Fibroblast of skin of abdomen (primary cell): Measurements from ENCODE around the gene MAPK8IP3.

ENCODE experiments used
- DNase-seq: peaks from one replicate; pipeline ENCODE4 v3.0.0-alpha.2; 2013

The MAPK8IP3 gene

DNA sequence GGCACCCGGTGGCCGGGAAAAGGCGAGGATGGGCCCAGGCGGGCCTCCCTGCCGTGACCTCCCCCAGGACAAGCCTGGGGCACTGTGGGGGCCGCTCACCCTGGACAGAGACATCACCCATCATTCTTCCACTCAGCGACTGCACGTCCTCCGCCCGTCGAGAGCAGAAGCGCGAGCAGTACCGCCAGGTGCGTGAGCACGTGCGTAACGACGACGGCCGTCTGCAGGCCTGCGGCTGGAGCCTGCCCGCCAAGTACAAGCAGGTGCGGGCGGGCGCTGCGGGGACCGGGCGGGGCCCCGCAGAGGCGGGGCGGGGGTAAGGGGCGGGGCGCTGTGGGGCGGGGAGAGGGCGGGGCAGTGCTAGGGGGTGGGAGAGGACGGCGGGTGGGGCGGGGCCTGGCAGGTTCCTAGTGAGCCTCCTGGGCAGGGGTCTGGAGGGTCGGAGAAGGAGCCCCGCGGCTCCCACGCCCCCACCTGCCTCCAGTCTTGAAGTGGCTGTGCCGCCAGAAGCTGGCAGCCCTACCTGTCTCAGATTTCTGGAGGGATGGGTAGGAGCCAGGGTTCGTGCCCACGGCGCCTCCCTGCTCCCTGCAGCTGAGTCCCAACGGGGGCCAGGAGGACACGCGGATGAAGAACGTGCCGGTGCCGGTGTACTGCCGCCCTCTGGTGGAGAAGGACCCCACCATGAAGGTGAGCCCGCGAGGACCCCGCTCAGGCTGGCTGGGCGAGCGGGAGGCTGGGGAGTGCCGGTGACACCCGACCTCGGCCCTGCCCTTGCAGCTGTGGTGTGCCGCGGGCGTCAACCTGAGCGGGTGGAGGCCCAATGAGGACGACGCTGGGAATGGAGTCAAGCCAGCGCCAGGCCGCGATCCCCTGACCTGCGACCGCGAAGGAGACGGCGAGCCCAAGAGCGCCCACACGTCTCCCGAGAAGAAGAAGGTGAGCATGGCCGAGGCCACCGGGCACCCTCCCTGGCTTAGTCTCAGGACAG lies 57.8 kb downstream of the MAPK8IP3 start:
- DNase-seq = peak; percentile 29

DNA sequence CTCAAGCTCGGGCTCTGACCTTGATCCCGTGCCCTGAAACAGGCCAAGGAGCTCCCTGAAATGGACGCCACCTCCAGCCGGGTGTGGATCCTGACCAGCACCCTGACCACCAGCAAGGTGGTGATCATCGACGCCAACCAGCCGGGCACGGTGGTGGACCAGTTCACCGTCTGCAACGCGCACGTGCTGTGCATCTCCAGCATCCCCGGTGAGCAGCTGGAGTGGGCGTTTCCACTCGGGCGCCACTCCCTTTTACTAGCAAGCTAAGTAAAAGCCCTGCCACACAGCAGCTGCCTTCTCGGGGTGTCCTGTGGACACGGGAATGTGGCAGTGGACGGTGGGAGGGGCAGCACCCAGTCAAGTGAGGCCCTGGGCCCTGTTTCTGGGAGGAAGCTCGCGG lies 59.0 kb downstream of the MAPK8IP3 start:
- no peak for DNase-seq

DNA sequence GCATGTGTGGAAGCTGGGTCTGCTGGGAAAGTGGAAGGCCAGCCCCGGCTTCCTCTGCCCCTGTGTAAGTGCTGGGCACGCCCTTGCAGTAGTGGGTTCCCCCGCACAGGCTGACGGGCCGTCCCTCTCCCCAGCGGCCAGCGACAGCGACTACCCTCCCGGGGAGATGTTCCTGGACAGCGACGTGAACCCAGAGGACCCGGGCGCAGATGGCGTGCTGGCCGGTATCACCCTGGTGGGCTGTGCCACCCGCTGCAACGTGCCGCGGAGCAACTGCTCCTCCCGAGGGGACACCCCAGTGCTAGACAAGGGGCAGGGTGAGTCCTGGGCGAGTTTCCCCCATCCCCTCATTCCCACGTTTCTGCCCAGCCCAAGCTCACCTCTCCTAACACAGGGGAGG lies 59.8 kb downstream of the MAPK8IP3 start:
- DNase-seq = no peak

DNA sequence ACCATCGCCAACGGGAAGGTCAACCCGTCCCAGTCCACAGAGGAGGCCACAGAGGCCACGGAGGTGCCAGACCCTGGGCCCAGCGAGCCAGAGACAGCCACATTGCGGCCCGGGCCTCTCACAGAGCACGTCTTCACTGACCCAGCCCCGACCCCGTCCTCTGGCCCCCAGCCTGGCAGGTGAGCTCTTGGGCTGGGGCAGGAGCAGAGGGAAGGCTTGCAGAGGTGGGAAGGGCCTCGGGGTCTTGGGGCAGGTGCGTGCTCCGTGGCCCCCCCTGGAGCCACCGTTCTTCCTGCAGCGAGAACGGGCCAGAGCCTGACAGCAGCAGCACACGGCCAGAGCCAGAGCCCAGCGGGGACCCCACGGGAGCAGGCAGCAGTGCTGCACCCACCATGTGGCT lies 60.2 kb downstream of the MAPK8IP3 start:
- no peak for DNase-seq

DNA sequence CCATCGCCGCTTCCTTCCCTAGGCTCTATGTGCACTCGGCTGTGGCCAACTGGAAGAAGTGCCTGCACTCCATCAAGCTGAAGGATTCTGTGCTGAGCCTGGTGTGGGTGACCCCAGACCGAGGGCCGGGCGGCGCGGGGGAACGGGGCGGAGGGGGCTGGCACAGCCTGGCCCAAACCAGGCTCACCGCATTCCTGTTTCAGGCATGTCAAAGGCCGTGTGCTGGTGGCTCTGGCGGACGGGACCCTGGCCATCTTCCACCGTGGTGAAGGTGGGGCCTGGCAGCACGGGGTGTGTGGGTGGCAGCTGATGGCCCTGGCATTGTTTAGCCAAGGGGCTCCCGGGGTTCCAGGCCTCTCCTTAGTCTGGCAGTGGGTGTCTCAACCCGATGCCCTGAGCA lies 60.7 kb downstream of the MAPK8IP3 start:
- no peak for DNase-seq

DNA sequence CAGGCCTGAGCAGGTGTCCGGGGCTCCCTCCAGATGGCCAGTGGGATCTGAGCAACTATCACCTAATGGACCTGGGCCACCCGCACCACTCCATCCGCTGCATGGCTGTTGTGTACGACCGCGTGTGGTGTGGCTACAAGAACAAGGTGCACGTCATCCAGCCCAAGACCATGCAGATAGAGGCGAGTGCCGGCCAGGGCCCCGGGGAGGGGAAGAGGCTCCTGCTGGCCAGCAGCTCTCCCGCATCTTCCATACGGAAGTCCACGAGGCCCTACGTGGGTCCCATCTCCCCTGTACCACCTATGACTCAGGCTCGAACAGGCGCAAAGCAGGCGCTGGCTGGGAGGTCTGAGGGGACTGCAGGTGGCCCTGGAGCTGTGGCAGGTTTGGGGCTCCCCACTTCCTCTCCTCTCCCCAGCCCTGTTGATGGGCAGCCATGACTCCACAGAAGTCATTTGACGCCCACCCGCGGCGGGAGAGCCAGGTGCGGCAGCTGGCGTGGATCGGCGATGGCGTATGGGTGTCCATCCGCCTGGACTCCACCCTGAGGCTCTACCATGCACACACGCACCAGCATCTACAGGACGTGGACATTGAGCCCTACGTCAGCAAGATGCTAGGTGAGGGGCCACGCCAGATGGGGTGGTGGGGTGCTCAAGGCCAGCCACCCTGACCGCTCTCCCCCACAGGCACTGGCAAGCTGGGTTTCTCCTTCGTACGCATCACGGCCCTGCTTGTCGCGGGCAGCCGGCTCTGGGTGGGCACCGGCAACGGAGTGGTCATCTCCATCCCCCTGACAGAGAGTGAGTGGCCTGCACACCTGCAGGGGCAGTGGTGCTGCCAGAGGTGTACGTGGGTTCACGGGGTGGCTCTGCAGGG lies 61.4 kb downstream of the MAPK8IP3 start:
- no peak for DNase-seq

DNA sequence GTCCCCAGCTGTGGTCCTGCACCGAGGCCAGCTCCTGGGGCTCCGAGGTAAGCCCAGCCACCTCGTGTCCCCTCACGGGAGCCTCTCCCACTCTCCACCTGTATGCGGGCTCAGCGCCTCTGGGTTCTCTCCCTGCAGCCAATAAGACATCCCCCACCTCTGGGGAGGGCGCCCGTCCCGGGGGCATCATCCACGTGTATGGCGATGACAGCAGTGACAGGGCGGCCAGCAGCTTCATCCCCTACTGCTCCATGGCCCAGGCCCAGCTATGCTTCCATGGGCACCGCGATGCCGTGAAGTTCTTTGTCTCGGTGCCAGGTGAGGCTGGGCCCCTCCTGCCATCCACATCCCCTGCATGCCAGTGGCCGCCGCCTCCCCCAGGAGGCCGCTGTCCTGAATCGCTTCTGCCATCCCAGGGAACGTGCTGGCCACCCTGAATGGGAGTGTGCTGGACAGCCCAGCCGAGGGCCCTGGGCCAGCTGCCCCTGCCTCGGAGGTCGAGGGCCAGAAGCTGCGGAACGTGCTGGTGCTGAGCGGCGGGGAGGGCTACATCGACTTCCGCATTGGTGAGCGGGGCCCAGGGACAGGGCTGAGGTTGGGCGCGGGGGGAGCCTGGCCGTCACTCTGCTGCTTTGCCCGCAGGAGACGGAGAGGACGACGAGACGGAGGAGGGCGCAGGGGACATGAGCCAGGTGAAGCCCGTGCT lies 62.2 kb downstream of the MAPK8IP3 start:
- DNase-seq = no peak

DNA sequence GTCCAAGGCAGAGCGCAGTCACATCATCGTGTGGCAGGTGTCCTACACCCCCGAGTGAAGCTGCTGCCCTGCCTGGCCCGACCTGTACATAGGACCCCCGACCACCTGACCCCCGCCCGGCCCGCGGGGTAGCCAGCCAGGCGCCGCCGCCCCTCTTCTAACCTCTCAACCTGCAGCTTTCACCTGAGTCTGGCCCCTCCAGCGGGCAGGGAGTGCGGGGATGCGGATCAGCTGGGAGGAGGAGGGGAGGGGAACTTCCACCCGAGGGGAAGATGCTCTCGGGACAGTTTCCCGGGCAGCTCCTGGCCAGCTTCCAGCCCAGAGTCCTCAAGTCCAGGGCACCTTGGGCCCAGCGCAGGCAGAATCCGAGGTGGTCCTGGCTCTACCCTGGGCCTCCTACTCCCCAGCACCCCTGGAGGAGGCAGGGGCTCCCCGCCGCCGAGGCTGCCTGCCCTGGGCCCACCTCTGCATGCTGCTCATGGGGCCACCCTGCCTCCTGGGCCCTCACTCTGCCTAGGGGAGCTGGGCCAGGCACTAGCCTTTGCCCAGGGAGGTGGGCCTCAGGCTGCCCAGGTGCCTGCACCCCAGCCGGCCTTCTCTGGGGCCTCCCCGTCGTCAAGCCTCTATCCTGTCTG lies 62.9 kb downstream of the MAPK8IP3 start:
- DNase-seq = no peak

DNA sequence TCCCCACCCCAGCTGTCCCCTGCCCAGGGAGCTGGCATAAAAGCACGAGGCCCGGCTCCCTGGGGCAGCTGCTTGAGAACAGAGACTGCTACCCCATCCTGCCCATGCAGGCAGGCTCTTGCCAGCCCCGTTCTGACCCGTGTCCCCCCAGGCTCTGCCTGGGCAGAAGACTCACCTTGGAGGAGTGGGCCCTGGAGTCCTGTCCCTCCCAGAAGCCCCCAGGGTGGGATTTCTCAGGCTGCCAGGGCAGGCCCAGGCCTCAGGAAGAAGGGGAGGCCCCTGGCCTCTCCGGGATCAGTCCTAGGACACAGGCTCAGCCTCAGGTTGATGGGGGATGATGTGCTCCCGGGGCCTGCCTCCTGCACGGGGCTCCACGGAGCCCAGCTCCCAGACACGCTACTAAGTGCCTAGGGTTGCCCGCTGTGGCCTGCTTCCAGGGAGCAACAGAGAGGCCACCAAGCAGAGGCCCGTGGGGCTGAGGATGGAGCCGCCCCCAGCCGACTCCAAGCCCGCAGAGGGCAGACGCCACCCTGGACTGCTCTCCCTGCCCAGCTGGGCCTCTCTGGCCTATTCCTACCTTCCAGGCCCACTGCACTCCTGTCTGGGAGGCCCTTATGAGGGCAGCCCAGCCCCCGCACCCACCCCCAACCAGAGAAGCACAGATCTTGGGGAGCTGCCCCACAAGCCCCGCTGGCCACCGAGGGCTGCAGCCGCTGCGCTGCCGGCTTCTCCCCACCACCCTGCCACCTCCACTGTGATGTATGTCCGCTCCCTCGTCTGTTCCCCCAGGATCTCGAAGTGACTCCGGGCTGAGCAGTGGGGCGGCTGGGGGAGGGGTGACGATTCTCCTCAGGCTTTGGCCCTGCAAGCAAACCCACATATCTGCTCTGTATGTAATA lies 63.7 kb downstream of the MAPK8IP3 start:
- DNase-seq = no peak

DNA sequence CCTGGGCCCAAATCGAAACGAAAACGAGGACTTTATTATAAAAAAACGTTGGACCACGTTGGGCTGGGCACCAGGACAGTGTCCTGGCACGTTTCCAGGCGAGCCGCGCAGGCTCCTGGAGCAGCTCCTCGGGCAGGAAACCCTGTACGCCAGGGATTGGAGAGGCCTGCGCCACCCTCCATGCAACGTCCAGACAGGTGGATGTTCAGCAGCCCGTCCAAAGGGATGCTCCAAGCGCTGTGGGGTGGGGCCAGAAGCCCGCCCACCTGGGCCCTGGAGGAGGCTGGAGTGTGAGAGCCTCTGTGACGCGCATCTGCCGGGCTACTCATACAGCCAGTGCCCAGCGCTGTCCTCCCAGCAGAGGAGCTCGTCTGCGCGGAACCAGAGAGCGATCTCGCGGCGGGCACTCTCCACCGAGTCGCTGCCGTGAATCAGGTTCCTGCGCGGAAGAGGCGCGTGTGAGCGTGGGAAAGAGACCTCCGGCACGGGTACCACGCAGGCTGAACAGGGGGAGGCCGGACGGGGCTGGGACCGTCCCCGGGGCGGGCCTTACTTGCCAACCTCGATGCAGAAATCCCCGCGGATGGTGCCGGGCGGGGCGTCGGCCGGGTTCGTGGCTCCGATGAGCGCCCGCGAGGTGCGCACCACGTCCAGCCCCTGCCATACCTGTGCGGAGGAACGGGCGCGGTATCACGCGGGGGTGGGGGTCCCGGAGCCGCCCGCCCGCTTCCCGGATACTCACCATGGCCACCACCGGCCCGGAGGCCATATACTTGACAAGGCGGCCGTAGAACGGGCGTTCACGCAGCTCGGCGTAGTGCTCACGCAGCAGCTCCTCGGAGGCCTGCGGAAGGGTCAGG lies 64.6 kb downstream of the MAPK8IP3 start:
- peak; percentile 41 for DNase-seq

DNA sequence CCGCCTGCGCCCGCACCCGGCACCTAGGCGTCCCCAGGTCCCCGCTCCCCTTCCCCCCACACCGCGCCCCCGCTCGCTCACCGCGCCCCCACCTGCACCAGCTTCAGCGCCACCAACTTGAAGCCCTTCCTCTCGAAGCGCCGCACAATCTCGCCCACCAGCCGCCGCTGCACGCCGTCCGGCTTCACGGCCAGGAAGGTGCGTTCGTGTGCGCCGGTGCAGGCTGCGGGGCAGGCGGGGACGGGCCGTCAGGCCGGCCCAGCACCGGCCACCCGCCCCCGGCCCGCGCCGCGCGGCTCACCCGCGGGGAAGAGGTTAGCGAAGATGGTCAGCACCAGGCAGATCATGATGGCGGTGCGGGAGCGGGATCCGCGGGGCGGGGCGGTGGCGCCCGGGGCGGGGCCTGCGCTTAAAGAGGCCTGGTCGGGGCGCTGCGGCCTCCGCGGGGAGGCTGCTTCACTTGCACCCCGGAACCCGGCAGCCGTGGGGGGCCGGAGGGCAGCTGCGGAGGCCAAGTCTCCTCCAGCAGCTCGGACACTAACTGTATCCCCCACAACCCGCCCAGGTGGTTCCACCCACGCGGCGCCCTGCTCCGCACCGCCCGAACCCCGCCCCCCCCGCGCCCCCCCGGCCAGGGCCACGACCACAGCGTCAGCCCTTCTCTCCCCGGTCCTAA lies 65.3 kb downstream of the MAPK8IP3 start, which contains the start of gene NME3:
TSS of gene NME3 (minus strand) at position 356 of the 676 bp plus-strand sequence. CDS start at position 347, 9 bp downstream.
- DNase-seq = peak; percentile 59

DNA sequence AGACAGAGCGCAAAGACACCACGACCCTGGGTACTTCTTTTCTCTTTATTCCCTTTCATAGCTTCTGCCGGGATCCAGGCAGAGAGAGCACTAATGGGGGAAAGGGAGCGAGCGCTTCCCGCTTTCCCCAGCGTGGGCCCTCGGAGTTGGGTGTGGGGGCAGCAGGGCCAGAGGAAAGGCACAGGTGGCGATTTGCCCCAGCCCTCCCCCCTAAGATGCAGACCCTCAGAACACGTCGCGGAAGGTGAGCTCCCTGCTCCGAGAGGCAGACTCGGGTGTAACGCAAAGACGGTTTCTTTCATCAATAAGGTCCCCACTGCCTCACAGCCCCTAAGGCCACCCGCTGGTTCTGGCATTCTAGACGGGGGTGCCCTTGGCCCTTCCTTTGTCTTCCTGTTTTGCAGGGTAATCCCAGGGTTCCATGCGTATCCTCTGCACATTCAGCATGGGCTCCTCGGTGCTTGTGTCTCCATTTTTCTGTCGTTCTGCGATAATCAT lies 65.9 kb downstream of the MAPK8IP3 start:
- peak; percentile 23 for DNase-seq

DNA sequence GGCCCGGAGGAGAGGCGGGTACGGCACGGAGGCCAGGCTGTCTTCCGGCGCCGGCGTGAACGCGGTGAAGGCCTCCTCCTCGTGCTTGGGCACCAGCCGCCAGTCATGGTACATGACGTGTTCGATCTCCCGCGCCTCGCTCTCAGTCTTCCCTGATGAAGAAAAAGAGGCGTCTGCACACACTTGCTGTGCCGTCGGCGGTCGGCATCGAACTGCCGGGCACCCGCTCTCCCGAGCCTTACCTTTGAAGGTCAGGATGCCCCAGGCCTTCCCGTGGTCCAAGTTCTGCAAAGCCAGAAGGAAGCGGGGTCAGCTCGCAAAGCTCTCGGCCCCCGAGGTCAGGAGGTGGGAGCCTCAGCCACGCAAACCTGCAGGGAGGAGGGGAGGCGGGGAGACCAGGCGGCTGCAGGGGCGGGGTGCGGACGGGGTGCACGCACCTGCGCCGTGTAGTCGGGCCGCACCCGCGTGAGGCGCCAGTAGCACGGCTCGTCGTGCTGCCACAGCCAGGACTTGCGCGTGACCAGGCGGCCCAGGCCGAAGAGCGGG lies 66.4 kb downstream of the MAPK8IP3 start, which contains the start of gene EME2:
TSS of gene EME2 (plus strand) at position 449 of the 546 bp plus-strand sequence. CDS start 418 bp downstream, outside the sequence.
- DNase-seq = no peak

DNA sequence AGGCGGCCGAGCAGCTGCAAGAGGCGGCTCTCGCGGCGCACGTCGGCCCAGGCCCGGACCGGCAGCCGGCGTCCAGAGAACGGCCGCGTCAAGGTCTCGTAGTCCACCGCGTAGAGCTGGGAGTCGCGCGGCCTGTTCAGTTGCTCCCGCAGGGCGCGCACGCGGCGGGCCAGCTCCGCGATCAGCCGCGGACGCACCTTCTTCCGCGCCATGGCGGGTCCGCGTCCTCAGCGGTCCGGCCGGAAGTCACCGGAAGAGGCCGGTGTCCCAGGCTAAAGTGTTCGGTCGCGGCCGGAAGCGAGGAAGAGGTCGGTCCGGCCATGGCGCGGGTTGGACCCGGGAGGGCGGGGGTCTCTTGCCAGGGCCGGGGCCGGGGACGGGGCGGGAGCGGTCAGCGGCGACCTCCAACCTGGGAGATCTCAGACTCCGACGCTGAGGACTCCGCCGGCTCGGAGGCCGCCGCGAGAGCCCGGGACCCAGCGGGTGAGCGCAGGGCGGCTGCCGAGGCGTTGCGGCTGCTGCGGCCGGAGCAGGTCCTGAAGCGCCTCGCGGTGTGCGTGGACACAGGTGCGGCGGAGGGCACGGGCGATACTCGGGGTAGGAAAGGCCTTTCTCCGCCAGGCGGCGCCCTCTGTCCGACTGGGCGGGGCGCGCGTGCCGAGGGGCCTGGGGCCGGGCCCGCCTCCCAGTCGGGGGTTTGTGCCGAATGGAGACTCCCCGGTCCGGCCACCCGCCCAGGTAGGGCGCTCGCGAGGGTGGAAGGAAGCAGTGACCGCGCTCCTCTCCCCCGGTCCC lies 67.1 kb downstream of the MAPK8IP3 start, which contains the start of gene MRPS34:
TSS of gene MRPS34 (minus strand) at position 227 of the 795 bp plus-strand sequence. CDS start at position 212, 15 bp downstream.
- DNase-seq = peak; percentile 80

DNA sequence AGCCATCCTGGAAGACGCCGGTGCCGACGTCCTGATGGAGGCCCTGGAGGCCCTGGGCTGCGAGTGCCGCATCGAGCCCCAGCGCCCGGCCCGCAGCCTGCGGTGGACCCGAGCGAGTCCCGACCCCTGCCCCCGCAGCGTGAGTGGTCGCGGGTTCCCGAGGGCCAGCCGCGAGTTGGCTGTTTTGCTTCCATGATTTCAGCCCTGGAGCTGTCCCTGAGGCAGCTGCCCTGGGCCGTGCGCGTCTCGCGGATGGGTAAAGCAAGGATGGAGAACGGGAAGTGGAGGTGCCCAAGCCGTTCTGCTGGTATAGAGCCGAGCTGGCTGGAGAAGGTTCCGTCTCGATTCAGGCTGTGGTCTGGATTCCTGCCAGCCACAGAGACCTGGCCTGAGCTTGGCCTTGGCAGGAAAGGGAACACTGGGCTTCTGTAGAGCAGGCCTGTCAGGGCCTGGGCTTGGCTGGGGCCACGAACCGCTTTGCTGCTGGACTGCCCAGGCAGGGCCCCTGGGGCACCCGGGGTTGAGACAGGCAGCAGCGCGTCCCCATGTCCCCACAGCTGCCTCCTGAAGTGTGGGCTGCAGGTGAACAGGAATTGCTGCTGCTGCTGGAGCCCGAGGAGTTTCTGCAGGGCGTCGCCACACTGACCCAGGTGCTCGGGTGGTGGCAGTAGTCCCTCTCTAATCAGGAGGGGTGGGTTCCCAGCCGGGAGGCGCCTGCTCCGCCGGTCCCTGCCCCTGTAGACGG lies 67.9 kb downstream of the MAPK8IP3 start:
- DNase-seq = no peak

DNA sequence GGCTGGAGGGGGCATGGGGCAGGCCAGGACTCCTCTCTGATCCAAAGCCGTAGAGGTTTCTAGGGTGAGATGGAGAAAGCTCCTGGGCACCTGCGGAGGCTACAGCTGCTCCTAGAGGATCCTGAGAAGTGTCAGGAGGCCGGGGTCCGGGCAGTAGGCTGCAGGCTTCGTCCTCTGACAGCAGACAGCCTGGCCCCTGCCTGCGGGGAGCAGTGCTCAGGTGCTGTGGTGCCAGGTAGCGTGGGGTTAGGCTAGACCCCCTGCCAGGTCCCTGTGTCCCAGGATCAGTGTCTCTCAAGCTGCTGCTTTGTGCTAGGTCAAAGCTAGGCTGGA lies 68.4 kb downstream of the MAPK8IP3 start:
- no peak for DNase-seq
